Activated CD8-positive, alpha-beta memory T cell treated with anti-CD3 and anti-CD28 coated beads for 24 hours (primary cell): ENCODE measurements around the gene TMEM247.

Source experiments
- DNase-seq: peaks from one replicate; pipeline ENCODE4 v3.0.0-alpha.2; 2020

The TMEM247 gene

GRCh38 chr2:46490521-46491141 is 11.3 kb downstream of the TMEM247 start:
- no peak for DNase-seq

GRCh38 chr2:46492301-46492700 is 12.9 kb downstream of the TMEM247 start:
- DNase-seq, result no peak

GRCh38 chr2:46493241-46493970 is 14.0 kb downstream of the TMEM247 start:
- no peak for DNase-seq

- no peak for DNase-seq
Observed at GRCh38 chr2:46493971-46494250, 14.5 kb downstream of the TMEM247 start.

- no peak for DNase-seq
Observed at GRCh38 chr2:46494596-46494995, 15.2 kb downstream of the TMEM247 start.

- no peak for DNase-seq
Observed at GRCh38 chr2:46495231-46496030, 16.1 kb downstream of the TMEM247 start.

- no peak for DNase-seq
Observed at GRCh38 chr2:46497766-46498165, 18.4 kb downstream of the TMEM247 start.

GRCh38 chr2:46498681-46499080 is 19.3 kb downstream of the TMEM247 start:
- no peak for DNase-seq

GRCh38 chr2:46499392-46499785 is 20.0 kb downstream of the TMEM247 start:
- no peak for DNase-seq

GRCh38 chr2:46500801-46501200 is 21.4 kb downstream of the TMEM247 start:
- DNase-seq, result no peak

GRCh38 chr2:46502291-46502885 is 23.0 kb downstream of the TMEM247 start:
- no peak for DNase-seq

- DNase-seq, result no peak
Observed at GRCh38 chr2:46503686-46504085, 24.3 kb downstream of the TMEM247 start.

- no peak for DNase-seq
Observed at GRCh38 chr2:46504221-46504620, 24.9 kb downstream of the TMEM247 start.

- DNase-seq, result no peak
Observed at GRCh38 chr2:46504685-46505471, 25.5 kb downstream of the TMEM247 start.

- DNase-seq, result no peak
Observed at GRCh38 chr2:46505472-46505783, 26.1 kb downstream of the TMEM247 start.

GRCh38 chr2:46506131-46506706 is 26.9 kb downstream of the TMEM247 start:
- no peak for DNase-seq

GRCh38 chr2:46508312-46508711 is 28.9 kb downstream of the TMEM247 start:
- DNase-seq, result no peak

GRCh38 chr2:46508759-46509158 is 29.4 kb downstream of the TMEM247 start:
- no peak for DNase-seq

- no peak for DNase-seq
Observed at GRCh38 chr2:46509804-46510203, 30.4 kb downstream of the TMEM247 start.

GRCh38 chr2:46510598-46511177 is 31.3 kb downstream of the TMEM247 start:
- no peak for DNase-seq

GRCh38 chr2:46512185-46512584 is 32.8 kb downstream of the TMEM247 start:
- no peak for DNase-seq

- no peak for DNase-seq
Observed at GRCh38 chr2:46514738-46515137, 35.4 kb downstream of the TMEM247 start.
